ENCODE data around the gene WDR64.
A peak's percentile ranks its signal among the peaks of the same experiment; 100 is the strongest.
"Not testable (repeated sequence)": the region's sequence is repeated elsewhere in the genome, so short reads cannot be mapped to it uniquely, and the experiment has no call there.

WDR64 gene

DNA sequence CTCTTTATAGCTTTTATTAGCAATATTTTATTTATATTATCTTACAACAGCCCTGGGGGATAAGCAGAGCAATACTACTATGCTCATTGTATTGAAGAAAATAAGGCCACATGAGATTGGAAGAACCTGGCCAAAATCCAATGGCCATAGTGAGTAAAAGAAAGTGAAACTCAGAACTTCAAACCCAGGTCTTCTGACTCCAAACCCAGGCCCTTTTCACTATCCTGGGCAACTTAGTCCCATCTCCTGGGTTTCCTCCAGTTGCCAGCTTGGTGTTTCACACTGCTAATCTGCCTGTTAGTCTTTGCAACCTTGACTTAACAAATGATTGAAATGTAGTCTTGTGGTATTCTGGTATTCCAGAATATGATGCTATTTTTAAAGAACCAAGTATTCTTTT lies 173.5 kb downstream of the WDR64 start:
- TF ChIP-seq, protein P1, sequence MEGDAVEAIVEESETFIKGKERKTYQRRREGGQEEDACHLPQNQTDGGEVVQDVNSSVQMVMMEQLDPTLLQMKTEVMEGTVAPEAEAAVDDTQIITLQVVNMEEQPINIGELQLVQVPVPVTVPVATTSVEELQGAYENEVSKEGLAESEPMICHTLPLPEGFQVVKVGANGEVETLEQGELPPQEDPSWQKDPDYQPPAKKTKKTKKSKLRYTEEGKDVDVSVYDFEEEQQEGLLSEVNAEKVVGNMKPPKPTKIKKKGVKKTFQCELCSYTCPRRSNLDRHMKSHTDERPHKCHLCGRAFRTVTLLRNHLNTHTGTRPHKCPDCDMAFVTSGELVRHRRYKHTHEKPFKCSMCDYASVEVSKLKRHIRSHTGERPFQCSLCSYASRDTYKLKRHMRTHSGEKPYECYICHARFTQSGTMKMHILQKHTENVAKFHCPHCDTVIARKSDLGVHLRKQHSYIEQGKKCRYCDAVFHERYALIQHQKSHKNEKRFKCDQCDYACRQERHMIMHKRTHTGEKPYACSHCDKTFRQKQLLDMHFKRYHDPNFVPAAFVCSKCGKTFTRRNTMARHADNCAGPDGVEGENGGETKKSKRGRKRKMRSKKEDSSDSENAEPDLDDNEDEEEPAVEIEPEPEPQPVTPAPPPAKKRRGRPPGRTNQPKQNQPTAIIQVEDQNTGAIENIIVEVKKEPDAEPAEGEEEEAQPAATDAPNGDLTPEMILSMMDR (IDR thresholded peaks at IDR 0.05; ENCODE audit: extremely low read depth, missing control alignments): no peak
- no peak for DNase-seq (ENCODE audit: low spot score)

DNA sequence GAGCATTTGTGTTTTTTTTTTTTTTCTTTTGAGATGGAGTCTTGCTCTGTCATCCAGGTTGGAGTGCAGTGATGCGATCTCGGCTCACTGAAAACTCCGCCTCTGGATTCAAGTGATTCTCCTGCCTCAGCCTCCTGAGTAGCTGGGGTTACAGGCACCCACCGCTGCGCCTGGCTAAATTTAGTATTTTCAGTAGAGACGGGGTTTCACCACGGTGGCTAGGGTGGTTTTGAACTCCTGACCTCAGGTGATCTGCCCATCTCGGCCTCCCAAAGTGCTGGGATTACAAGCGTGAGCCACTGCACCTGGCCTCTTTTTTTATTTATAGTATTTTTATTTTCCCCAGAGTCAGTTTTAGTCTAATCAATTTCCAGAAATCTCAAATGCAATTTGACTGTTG lies 174.5 kb downstream of the WDR64 start:
- not testable (repeated sequence) for DNase-seq (ENCODE audit: low spot score)

DNA sequence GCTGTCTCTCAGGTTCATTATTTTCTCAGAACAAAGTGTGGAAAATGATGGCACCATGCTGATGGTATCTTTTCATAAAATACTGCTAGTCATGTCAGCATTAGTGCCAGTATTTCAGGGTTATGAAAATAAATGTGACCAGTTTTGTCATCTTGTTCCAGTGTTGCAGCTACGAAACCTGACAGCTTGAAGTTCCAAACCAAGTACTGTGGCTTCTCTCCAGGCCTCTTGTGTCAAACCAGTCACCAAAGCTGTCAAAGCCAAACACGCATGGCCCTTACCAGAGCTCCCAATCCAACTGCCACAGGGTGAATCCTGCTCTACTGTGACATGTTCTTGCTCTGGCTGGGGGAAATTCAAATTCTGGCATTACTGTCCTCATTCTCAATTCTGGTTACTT lies 175.2 kb downstream of the WDR64 start:
- DNase-seq (ENCODE audit: low spot score): no peak
- TF ChIP-seq, protein P1 (IDR thresholded peaks at IDR 0.05; ENCODE audit: extremely low read depth, missing control alignments): no peak

DNA sequence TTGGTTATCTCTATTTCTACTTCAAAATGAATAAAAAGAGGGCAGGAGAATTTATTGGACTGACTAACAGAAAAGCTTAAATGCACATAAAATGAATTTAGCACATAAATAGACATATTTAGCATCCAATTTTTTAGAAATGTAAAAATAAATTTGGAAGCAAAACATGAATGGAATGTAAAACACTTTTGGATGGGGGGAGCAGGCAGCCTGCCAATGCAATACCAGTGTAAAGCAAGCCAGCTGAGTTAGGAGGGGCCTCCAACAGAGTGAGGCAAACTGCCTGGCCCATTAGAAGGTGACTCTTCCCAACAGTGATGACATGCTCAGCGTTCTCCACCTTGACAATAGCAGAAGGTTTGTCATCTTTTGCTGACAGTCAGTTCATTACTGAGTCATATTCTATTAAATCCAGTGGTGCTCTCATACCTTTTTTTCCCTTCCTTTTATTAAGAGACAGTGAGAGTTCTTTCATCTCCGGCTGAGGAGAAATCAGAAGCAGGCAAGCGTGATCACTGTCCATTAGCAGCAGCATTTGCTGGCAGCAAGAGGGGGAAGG lies 176.5 kb downstream of the WDR64 start:
- no peak for DNase-seq (ENCODE audit: low spot score)
- TF ChIP-seq, protein P1 (IDR thresholded peaks at IDR 0.05; ENCODE audit: extremely low read depth, missing control alignments): no peak

DNA sequence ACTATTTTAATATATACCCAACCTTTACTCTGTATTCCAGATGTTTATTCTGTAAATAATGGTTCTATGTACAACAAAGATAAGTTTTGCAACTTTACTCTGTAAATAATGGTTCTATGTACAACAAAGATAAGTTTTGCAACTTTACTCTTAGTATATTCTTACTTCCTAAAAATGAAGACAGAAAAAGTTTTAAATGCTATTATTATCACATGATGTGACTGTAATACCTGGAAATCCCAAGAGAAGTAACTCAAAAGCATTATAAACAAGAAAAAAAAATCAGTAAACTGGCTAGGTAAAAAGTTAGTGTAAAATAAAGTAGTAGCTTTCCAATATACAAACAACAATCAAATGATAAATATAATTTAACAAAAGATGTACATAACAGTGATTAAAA lies 177.4 kb downstream of the WDR64 start:
- TF ChIP-seq, protein P1 (IDR thresholded peaks at IDR 0.05; ENCODE audit: extremely low read depth, missing control alignments): no peak
- DNase-seq (ENCODE audit: low spot score): no peak

DNA sequence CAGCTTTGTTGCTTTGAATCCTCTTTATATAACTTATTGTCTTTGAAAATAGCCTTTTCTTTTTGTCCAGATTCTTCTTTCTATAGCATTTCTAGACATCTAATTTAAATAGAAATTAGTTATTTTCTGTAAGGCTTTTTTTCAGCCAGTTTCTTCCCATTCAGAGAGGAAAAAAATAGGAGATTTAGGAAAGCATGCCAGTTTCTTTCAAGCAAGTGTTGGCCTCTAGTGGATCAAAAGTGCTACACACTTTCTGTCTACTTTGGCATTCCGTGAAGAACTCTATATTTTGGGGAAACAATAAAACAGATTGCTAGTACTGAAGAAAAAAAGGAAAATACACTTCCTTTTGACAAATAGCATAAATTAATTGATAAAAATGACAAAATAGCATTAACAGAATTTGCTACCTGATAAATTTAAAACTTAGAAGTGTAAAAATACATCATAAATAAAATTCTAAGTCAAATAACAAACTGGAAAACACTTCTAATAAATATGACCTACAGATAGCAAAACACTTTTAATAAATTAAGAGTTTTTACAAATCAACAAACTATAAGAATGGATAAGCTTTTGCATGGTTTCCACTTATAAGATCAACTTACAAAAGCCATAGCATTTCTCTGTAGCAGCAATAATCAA lies 182.8 kb downstream of the WDR64 start:
- TF ChIP-seq, protein P1 (IDR thresholded peaks at IDR 0.05; ENCODE audit: extremely low read depth, missing control alignments): peak; percentile 38
- no peak for DNase-seq (ENCODE audit: low spot score)

DNA sequence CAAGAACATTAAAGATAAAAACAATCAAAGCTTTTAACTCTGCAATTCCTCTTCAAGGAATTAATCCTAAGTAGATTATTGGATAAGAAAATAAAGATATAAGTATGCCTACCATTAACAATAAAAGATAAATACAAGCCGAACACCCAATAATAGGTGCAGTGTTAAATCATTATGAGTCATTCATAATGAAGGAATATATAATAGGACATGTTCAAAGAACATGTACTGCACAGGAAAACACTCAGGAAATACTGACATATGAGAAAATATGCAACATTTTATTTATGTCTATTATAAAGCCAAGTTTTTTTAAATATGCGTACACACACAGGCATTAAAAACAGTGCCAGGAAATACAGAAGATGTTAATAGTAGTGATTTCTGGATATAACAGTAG lies 184.9 kb downstream of the WDR64 start:
- TF ChIP-seq, protein P1 (IDR thresholded peaks at IDR 0.05; ENCODE audit: extremely low read depth, missing control alignments): no peak
- no peak for DNase-seq (ENCODE audit: low spot score)

DNA sequence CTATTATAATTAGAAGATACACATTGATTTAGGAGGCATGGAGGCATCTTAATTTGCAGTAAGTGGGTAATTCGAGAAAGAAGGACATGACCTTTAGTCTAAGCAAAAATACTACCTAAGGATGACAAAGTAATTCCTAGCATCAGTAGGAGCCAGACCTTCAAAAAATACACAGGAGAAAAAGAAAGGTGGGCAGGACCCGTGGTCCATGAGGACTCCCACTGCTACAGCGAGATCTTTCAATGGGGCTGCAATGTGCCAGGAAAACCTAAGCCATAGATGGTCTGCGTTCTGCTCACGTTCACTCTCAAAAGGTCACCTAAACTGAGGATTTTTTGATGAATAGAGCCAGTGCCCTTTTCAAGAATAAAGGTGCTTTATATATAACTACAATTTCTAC lies 185.3 kb downstream of the WDR64 start:
- TF ChIP-seq, protein P1 (IDR thresholded peaks at IDR 0.05; ENCODE audit: extremely low read depth, missing control alignments): no peak
- DNase-seq (ENCODE audit: low spot score): no peak

Measured in GM20000 (cell line).